HG02798 (cell line): ENCODE data around the gene SOX8.
"Not testable (repeated sequence)": the region's sequence is repeated elsewhere in the genome, so short reads cannot be mapped to it uniquely, and the experiment has no call there.

Experiments used
- ATAC-seq: cut with Tn5 transposase; IDR thresholded peaks from one replicate; pipeline ENCODE4 v1.9.1; 2021; ENCODE audit warnings: mild to moderate bottlenecking; ENCODE audit not compliant: unreplicated experiment, poor library complexity

The SOX8 gene

GRCh38 chr16:981695-982144 is at the start of gene SOX8:
Gene SOX8 (plus strand): TSS chr16:981770. CDS start chr16:981923, 153 bp downstream.
- ATAC-seq = no peak

GRCh38 chr16:932831-933330 is 48.7 kb upstream of the SOX8 start:
- no peak for ATAC-seq

GRCh38 chr16:933581-933980 is 48.0 kb upstream of the SOX8 start:
- ATAC-seq = no peak

GRCh38 chr16:934178-934577 is 47.4 kb upstream of the SOX8 start:
- no peak for ATAC-seq

- ATAC-seq = no peak
Observed at GRCh38 chr16:935684-936083, 45.9 kb upstream of the SOX8 start.

- ATAC-seq = no peak
Observed at GRCh38 chr16:937311-937710, 44.3 kb upstream of the SOX8 start.

GRCh38 chr16:937723-938122 is 43.8 kb upstream of the SOX8 start:
- ATAC-seq = no peak

- ATAC-seq = no peak
Observed at GRCh38 chr16:938136-938535, 43.4 kb upstream of the SOX8 start.

GRCh38 chr16:938752-939151 is 42.8 kb upstream of the SOX8 start:
- ATAC-seq = no peak

GRCh38 chr16:939311-939710 is 42.3 kb upstream of the SOX8 start:
- no peak for ATAC-seq

- no peak for ATAC-seq
Observed at GRCh38 chr16:939941-940340, 41.6 kb upstream of the SOX8 start.

- no peak for ATAC-seq
Observed at GRCh38 chr16:942436-943060, 39.0 kb upstream of the SOX8 start.

- no peak for ATAC-seq
Observed at GRCh38 chr16:943971-944370, 37.6 kb upstream of the SOX8 start.

- no peak for ATAC-seq
Observed at GRCh38 chr16:945271-946047, 36.1 kb upstream of the SOX8 start.

- ATAC-seq = no peak
Observed at GRCh38 chr16:946048-946395, 35.5 kb upstream of the SOX8 start.

- no peak for ATAC-seq
Observed at GRCh38 chr16:947255-947921, 34.2 kb upstream of the SOX8 start.

GRCh38 chr16:947922-948303 is 33.7 kb upstream of the SOX8 start:
- ATAC-seq = not testable (repeated sequence)

GRCh38 chr16:948767-949166 is 32.8 kb upstream of the SOX8 start:
- ATAC-seq = not testable (repeated sequence)

- ATAC-seq = not testable (repeated sequence)
Observed at GRCh38 chr16:950733-951573, 30.6 kb upstream of the SOX8 start.

- ATAC-seq = no peak
Observed at GRCh38 chr16:951660-952301, 29.8 kb upstream of the SOX8 start.
